Measurements from ENCODE around the gene WNT3.
"Not testable (repeated sequence)": the region's sequence is repeated elsewhere in the genome, so short reads cannot be mapped to it uniquely, and the experiment has no call there.

Gene WNT3

GRCh38 chr17:46769531-46770438, 48.7 kb downstream of the WNT3 start:
- Histone ChIP-seq H3F3A (ENCODE audit: insufficient read depth, low read length) (no peaks in the 10 kb centered on the region), H3K27me3 (ENCODE audit: insufficient read depth, low read length) (no peaks in the 10 kb centered on the region), H3K27ac (ENCODE audit: low read depth, low read length, poor library complexity, severe bottlenecking) (peak overlapping the region; percentile 73), H3K79me2 (ENCODE audit: insufficient read depth, low read length) (no peaks in the 10 kb centered on the region), H3K4me2 (ENCODE audit: low read length) (peak overlapping the region; percentile 77), H3K36me3 (ENCODE audit: insufficient read depth, low read length) (peaks cover 5% of the 10 kb centered on the region; the same call in 1 of the 2 replicates), H3K4me3 (ENCODE audit: low read depth, low read length, poor library complexity, severe bottlenecking) (peak overlapping the region; percentile 69), H3K9me3 (ENCODE audit: low read length) (no peaks in the 10 kb centered on the region), H3K9me2 (ENCODE audit: low read depth, low read length) (no peaks in the 10 kb centered on the region), H2AFZ (ENCODE audit: low read length) (no peak overlapping the region), H3K9ac (ENCODE audit: low read length) (peak overlapping the region; percentile 79; the same call in 1 of the 2 replicates), H4K20me1 (ENCODE audit: insufficient read depth, low read length) (no peaks in the 10 kb centered on the region), H3K4me1 (ENCODE audit: insufficient read depth, low read length, severe bottlenecking) (peaks cover 60% of the 10 kb centered on the region)
- TF ChIP-seq, protein P1, sequence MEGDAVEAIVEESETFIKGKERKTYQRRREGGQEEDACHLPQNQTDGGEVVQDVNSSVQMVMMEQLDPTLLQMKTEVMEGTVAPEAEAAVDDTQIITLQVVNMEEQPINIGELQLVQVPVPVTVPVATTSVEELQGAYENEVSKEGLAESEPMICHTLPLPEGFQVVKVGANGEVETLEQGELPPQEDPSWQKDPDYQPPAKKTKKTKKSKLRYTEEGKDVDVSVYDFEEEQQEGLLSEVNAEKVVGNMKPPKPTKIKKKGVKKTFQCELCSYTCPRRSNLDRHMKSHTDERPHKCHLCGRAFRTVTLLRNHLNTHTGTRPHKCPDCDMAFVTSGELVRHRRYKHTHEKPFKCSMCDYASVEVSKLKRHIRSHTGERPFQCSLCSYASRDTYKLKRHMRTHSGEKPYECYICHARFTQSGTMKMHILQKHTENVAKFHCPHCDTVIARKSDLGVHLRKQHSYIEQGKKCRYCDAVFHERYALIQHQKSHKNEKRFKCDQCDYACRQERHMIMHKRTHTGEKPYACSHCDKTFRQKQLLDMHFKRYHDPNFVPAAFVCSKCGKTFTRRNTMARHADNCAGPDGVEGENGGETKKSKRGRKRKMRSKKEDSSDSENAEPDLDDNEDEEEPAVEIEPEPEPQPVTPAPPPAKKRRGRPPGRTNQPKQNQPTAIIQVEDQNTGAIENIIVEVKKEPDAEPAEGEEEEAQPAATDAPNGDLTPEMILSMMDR (IDR thresholded peaks at IDR 0.05; ENCODE audit: low read length) = no peak
- no peak for TF ChIP-seq EZH2 (IDR thresholded peaks at IDR 0.05; ENCODE audit: borderline replicate concordance, low read length)

DNA sequence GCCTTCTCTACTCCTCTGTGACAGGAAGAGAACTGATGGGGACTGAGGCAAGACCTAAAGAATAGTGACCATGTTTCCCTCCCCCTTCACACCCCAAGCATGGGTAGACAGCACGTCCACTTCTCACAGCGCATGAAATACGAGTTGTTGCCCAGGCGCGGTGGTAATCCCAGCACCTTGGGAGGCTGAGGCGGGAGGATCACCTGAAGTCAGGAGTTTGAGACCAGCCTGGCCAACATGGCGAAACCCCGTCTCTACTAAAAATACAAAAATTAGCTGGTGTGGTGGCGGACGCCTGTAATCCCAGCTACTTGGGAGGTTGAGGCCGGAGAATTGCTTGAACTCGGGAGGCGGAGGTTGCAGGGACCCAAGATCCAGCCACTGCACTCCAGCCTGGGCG, 49.6 kb downstream of the WNT3 start:
- not testable (repeated sequence) for H3K9me2 ChIP-seq (ENCODE audit: low read depth, low read length); H4K20me1 ChIP-seq (ENCODE audit: insufficient read depth, low read length); H3K27me3 ChIP-seq (ENCODE audit: insufficient read depth, low read length); H3K9me3 ChIP-seq (ENCODE audit: low read length); H3K27ac ChIP-seq (ENCODE audit: low read depth, low read length, poor library complexity, severe bottlenecking); H2AFZ ChIP-seq (ENCODE audit: low read length); H3K79me2 ChIP-seq (ENCODE audit: insufficient read depth, low read length); H3K9ac ChIP-seq (ENCODE audit: low read length); H3K4me3 ChIP-seq (ENCODE audit: low read depth, low read length, poor library complexity, severe bottlenecking); H3F3A ChIP-seq (ENCODE audit: insufficient read depth, low read length); H3K4me2 ChIP-seq (ENCODE audit: low read length)
- Histone ChIP-seq H3K4me1 (ENCODE audit: insufficient read depth, low read length, severe bottlenecking) (peaks cover 60% of the 10 kb centered on the region), H3K36me3 (ENCODE audit: insufficient read depth, low read length) (peaks cover 14% of the 10 kb centered on the region; the same call in 1 of the 2 replicates)

GRCh38 chr17:46768540-46768870, 50.0 kb downstream of the WNT3 start:
- Histone ChIP-seq H3K4me1 (ENCODE audit: insufficient read depth, low read length, severe bottlenecking) (peaks cover 58% of the 10 kb centered on the region), H3K4me3 (ENCODE audit: low read depth, low read length, poor library complexity, severe bottlenecking) (no peak overlapping the region), H3K9me2 (ENCODE audit: low read depth, low read length) (no peaks in the 10 kb centered on the region), H3K27ac (ENCODE audit: low read depth, low read length, poor library complexity, severe bottlenecking) (no peak overlapping the region), H3K9me3 (ENCODE audit: low read length) (no peaks in the 10 kb centered on the region), H3F3A (ENCODE audit: insufficient read depth, low read length) (no peaks in the 10 kb centered on the region), H3K79me2 (ENCODE audit: insufficient read depth, low read length) (no peaks in the 10 kb centered on the region), H2AFZ (ENCODE audit: low read length) (no peak overlapping the region), H3K9ac (ENCODE audit: low read length) (no peak overlapping the region), H3K36me3 (ENCODE audit: insufficient read depth, low read length) (peaks cover 18% of the 10 kb centered on the region; the same call in 1 of the 2 replicates), H3K4me2 (ENCODE audit: low read length) (no peak overlapping the region), H3K27me3 (ENCODE audit: insufficient read depth, low read length) (no peaks in the 10 kb centered on the region), H4K20me1 (ENCODE audit: insufficient read depth, low read length) (no peaks in the 10 kb centered on the region)
- TF ChIP-seq EZH2 (IDR thresholded peaks at IDR 0.05; ENCODE audit: borderline replicate concordance, low read length) = no peak
- TF ChIP-seq, protein P1 (IDR thresholded peaks at IDR 0.05; ENCODE audit: low read length) = no peak

Measured in OCI-LY1 (cell line).